ENCODE measurements around the gene TMCO4.
A peak's percentile ranks its signal among the peaks of the same experiment; 100 is the strongest.

Gene TMCO4

GRCh38 chr1:19682901-19683300, 116.8 kb downstream of the TMCO4 start:
- no peak overlapping the region for H3K27ac Mint-ChIP-seq
- H3K9me3 Mint-ChIP-seq = peaks cover 6% of the 10 kb centered on the region

GRCh38 chr1:19682257-19682656, 117.5 kb downstream of the TMCO4 start:
- Mint-ChIP-seq H3K4me3 (no peak overlapping the region), H3K9me3 (peaks cover 1% of the 10 kb centered on the region), H3K27ac (no peak overlapping the region), H3K27me3 (no peaks in the 10 kb centered on the region), H3K36me3 (peaks cover 6% of the 10 kb centered on the region), H3K4me1 (peaks cover 3% of the 10 kb centered on the region)
- no peak for DNase-seq
- CTCF ChIA-PET = interaction anchor here (2.1 kb wide), 1 partner anchor 22 kb away, joined by 9 read pairs; no protein-coding TSS in a partner anchor

More at GRCh38 chr1:19682901-19683300, 116.8 kb downstream of the TMCO4 start:
- CTCF ChIA-PET = interaction anchor here (2.1 kb wide), 1 partner anchor 22 kb away, joined by 9 read pairs; no protein-coding TSS in a partner anchor
- Mint-ChIP-seq H3K36me3 (peaks cover 11% of the 10 kb centered on the region), H3K27me3 (no peaks in the 10 kb centered on the region), H3K4me3 (no peak overlapping the region), H3K4me1 (peaks cover 9% of the 10 kb centered on the region)
- no peak for DNase-seq

GRCh38 chr1:19680644-19681043, 119.1 kb downstream of the TMCO4 start:
- CTCF ChIA-PET = interaction anchor here (2.1 kb wide), 1 partner anchor 24 kb away, joined by 9 read pairs; no protein-coding TSS in a partner anchor
- Mint-ChIP-seq H3K4me3 (no peak overlapping the region), H3K36me3 (peaks cover 2% of the 10 kb centered on the region), H3K9me3 (no peaks in the 10 kb centered on the region), H3K4me1 (no peaks in the 10 kb centered on the region), H3K27ac (no peak overlapping the region), H3K27me3 (peaks cover 10% of the 10 kb centered on the region)
- no peak for DNase-seq

- DNase-seq = no peak
- H3K27me3 Mint-ChIP-seq = peaks cover 19% of the 10 kb centered on the region
- H3K9me3 Mint-ChIP-seq = no peaks in the 10 kb centered on the region
- no peaks in the 10 kb centered on the region for H3K36me3 Mint-ChIP-seq
- CTCF ChIA-PET = no interaction called here
- no peak overlapping the region for H3K27ac Mint-ChIP-seq
- H3K4me3 Mint-ChIP-seq = no peak overlapping the region
- no peaks in the 10 kb centered on the region for H3K4me1 Mint-ChIP-seq
Measured at GRCh38 chr1:19679691-19680090, 120.0 kb downstream of the TMCO4 start.

GRCh38 chr1:19678931-19679453, 120.7 kb downstream of the TMCO4 start:
- Mint-ChIP-seq H3K4me1 (no peaks in the 10 kb centered on the region), H3K9me3 (no peaks in the 10 kb centered on the region), H3K27ac (no peak overlapping the region), H3K4me3 (no peak overlapping the region), H3K27me3 (peaks cover 21% of the 10 kb centered on the region), H3K36me3 (no peaks in the 10 kb centered on the region)
- no peak for DNase-seq
- CTCF ChIA-PET = interaction anchor here (2.9 kb wide), 1 partner anchor 25 kb away, joined by 11 read pairs; no protein-coding TSS in a partner anchor

GRCh38 chr1:19678493-19678892, 121.2 kb downstream of the TMCO4 start:
- CTCF ChIA-PET = interaction anchor here (2.9 kb wide), 1 partner anchor 25 kb away, joined by 11 read pairs; no protein-coding TSS in a partner anchor
- H3K4me1 Mint-ChIP-seq = no peaks in the 10 kb centered on the region
- H3K27me3 Mint-ChIP-seq = peaks cover 21% of the 10 kb centered on the region
- no peak overlapping the region for H3K4me3 Mint-ChIP-seq
- H3K9me3 Mint-ChIP-seq = no peaks in the 10 kb centered on the region
- no peaks in the 10 kb centered on the region for H3K36me3 Mint-ChIP-seq
- H3K27ac Mint-ChIP-seq = no peak overlapping the region
- no peak for DNase-seq

- Mint-ChIP-seq H3K4me1 (no peaks in the 10 kb centered on the region), H3K27me3 (peaks cover 31% of the 10 kb centered on the region), H3K36me3 (no peaks in the 10 kb centered on the region), H3K4me3 (no peak overlapping the region), H3K27ac (no peak overlapping the region), H3K9me3 (no peaks in the 10 kb centered on the region)
- CTCF ChIA-PET = interaction anchor here (1.6 to 2.9 kb wide), 2 partner anchors 18 to 27 kb away, joined by 3 to 11 read pairs; no protein-coding TSS in a partner anchor
- DNase-seq = peak; percentile 60
Measured at GRCh38 chr1:19676438-19676922, 123.2 kb downstream of the TMCO4 start.

GRCh38 chr1:19675797-19676196, 123.9 kb downstream of the TMCO4 start:
- CTCF ChIA-PET = no interaction called here
- Mint-ChIP-seq H3K27me3 (peaks cover 34% of the 10 kb centered on the region), H3K4me3 (no peak overlapping the region), H3K27ac (no peak overlapping the region), H3K9me3 (no peaks in the 10 kb centered on the region), H3K36me3 (no peaks in the 10 kb centered on the region), H3K4me1 (no peaks in the 10 kb centered on the region)
- DNase-seq = no peak

GRCh38 chr1:19672237-19672636, 127.5 kb downstream of the TMCO4 start:
- peaks cover 63% of the 10 kb centered on the region for H3K27me3 Mint-ChIP-seq
- CTCF ChIA-PET = interaction anchor here (1.9 kb wide), 1 partner anchor 32 kb away, joined by 6 read pairs; no protein-coding TSS in a partner anchor
- no peaks in the 10 kb centered on the region for H3K9me3 Mint-ChIP-seq
- H3K4me3 Mint-ChIP-seq = no peak overlapping the region
- no peak for DNase-seq
- no peaks in the 10 kb centered on the region for H3K4me1 Mint-ChIP-seq
- H3K27ac Mint-ChIP-seq = no peak overlapping the region
- H3K36me3 Mint-ChIP-seq = no peaks in the 10 kb centered on the region

GRCh38 chr1:19670787-19671186, 128.9 kb downstream of the TMCO4 start:
- CTCF ChIA-PET = interaction anchor here (1.1 kb wide), 1 partner anchor 9 kb away, joined by 3 read pairs; no protein-coding TSS in a partner anchor
- no peak for DNase-seq
- Mint-ChIP-seq H3K4me1 (peaks cover 7% of the 10 kb centered on the region), H3K27ac (no peak overlapping the region), H3K27me3 (peaks cover 69% of the 10 kb centered on the region), H3K9me3 (no peaks in the 10 kb centered on the region), H3K4me3 (no peak overlapping the region), H3K36me3 (no peaks in the 10 kb centered on the region)

GRCh38 chr1:19668888-19669287, 130.8 kb downstream of the TMCO4 start:
- H3K4me1 Mint-ChIP-seq = peaks cover 13% of the 10 kb centered on the region
- H3K27ac Mint-ChIP-seq = no peak overlapping the region
- H3K4me3 Mint-ChIP-seq = no peak overlapping the region
- no peak for DNase-seq
- H3K9me3 Mint-ChIP-seq = no peaks in the 10 kb centered on the region
- peaks cover 72% of the 10 kb centered on the region for H3K27me3 Mint-ChIP-seq
- CTCF ChIA-PET = interaction anchor here (1.0 to 2.2 kb wide), 2 partner anchors 15 to 35 kb away, joined by 3 to 10 read pairs; no protein-coding TSS in a partner anchor
- H3K36me3 Mint-ChIP-seq = no peaks in the 10 kb centered on the region

- Mint-ChIP-seq H3K9me3 (no peaks in the 10 kb centered on the region), H3K4me1 (peaks cover 17% of the 10 kb centered on the region), H3K27me3 (peaks cover 86% of the 10 kb centered on the region), H3K4me3 (peak overlapping the region; percentile 55), H3K27ac (no peak overlapping the region), H3K36me3 (no peaks in the 10 kb centered on the region)
- DNase-seq = no peak
- CTCF ChIA-PET = no interaction called here
Measured at GRCh38 chr1:19665496-19666465, 133.9 kb downstream of the TMCO4 start.

- H3K4me3 Mint-ChIP-seq = peak overlapping the region; percentile 55
- no peak overlapping the region for H3K27ac Mint-ChIP-seq
Measured at GRCh38 chr1:19665186-19665495, 134.6 kb downstream of the TMCO4 start.

GRCh38 chr1:19664453-19665185, 135.1 kb downstream of the TMCO4 start, which contains the start of gene HTR6:
Gene HTR6 (plus strand): TSS chr1:19664875. CDS start chr1:19665754, 879 bp downstream.
- peaks cover 86% of the 10 kb centered on the region for H3K27me3 Mint-ChIP-seq
- H3K4me3 Mint-ChIP-seq = peak within 1 kb of the TSS; percentile 55
- no peak within 1 kb of the TSS for H3K27ac Mint-ChIP-seq
- peaks cover 22% of the 10 kb centered on the region for H3K4me1 Mint-ChIP-seq
- no peaks in the 10 kb centered on the region for H3K36me3 Mint-ChIP-seq
- CTCF ChIA-PET = no interaction called here
- DNase-seq = peak; percentile 49
- H3K9me3 Mint-ChIP-seq = no peaks in the 10 kb centered on the region

More at GRCh38 chr1:19665186-19665495, 134.6 kb downstream of the TMCO4 start:
- peaks cover 87% of the 10 kb centered on the region for H3K27me3 Mint-ChIP-seq
- H3K9me3 Mint-ChIP-seq = no peaks in the 10 kb centered on the region
- H3K36me3 Mint-ChIP-seq = no peaks in the 10 kb centered on the region
- CTCF ChIA-PET = no interaction called here
- no peak for DNase-seq
- H3K4me1 Mint-ChIP-seq = peaks cover 19% of the 10 kb centered on the region

Measured in activated naive CD4-positive, alpha-beta T cell treated with anti-CD3 and anti-CD28 coated beads, Interleukin-2, amount 10 ng/mL, durations not matched to agents 7 days and 5 days (primary cell).